GM12864 (cell line): ENCODE data around the gene ASIC2.

Experiments
- DNase-seq: peaks from one replicate; pipeline ENCODE4 v3.0.0-alpha.2; 2011; ENCODE audit warnings: low read depth
- H3K4me3 ChIP-seq: 2 replicates; pipeline ENCODE4 v1.5.1; 2011; ENCODE audit warnings: mild to moderate bottlenecking, low read depth, low read length, control low read depth
- CTCF ChIP-seq: IDR thresholded peaks from 2 replicates; pipeline ENCODE4 v1.5.1; 2011; ENCODE audit warnings: low read depth, mild to moderate bottlenecking, moderate library complexity, low read length, control low read depth, inconsistent platforms; ENCODE audit errors: missing control alignments

The ASIC2 gene

GRCh38 chr17:33056399-33057146 lies 236.5 kb downstream of the ASIC2 start:
- TF ChIP-seq CTCF = no peak
- H3K4me3 ChIP-seq = no peak overlapping the region
- no peak for DNase-seq

- H3K4me3 ChIP-seq = no peak overlapping the region
- DNase-seq = no peak
- TF ChIP-seq CTCF = no peak
Observed at GRCh38 chr17:33055746-33056145, 237.3 kb downstream of the ASIC2 start.

GRCh38 chr17:33055171-33055611 lies 237.9 kb downstream of the ASIC2 start:
- TF ChIP-seq CTCF = no peak
- no peak overlapping the region for H3K4me3 ChIP-seq
- DNase-seq = no peak

- DNase-seq = no peak
- H3K4me3 ChIP-seq = no peak overlapping the region
- no peak for TF ChIP-seq CTCF
Observed at GRCh38 chr17:33054412-33054811, 238.7 kb downstream of the ASIC2 start.

- no peak for TF ChIP-seq CTCF
- H3K4me3 ChIP-seq = no peak overlapping the region
- no peak for DNase-seq
Observed at GRCh38 chr17:33053676-33054075, 239.4 kb downstream of the ASIC2 start.

- no peak for TF ChIP-seq CTCF
- DNase-seq = no peak
- H3K4me3 ChIP-seq = no peak overlapping the region
Observed at GRCh38 chr17:33052856-33053255, 240.2 kb downstream of the ASIC2 start.

GRCh38 chr17:33050611-33051140 lies 242.4 kb downstream of the ASIC2 start:
- no peak for TF ChIP-seq CTCF
- no peak for DNase-seq
- no peak overlapping the region for H3K4me3 ChIP-seq
